Measurements from ENCODE around the gene HSPA12B. TPM values are rescaled to one million over a fixed set of nuclear protein-coding genes. Genes with fewer than 3 reads are reported as not detected.

The HSPA12B gene
- total RNA-seq, 2 donors from 2014 or later, result 3.9 to 9.4 TPM

- no peak for DNase-seq (ENCODE audit: low spot score)
- WGBS, result 62% methylated on average over 2 of the region's 2 CpGs
- H3K4me1 ChIP-seq (replicated peaks), result no peaks in the 10 kb centered on the region
- no peak overlapping the region for H3K27ac ChIP-seq
- intact Hi-C loops (cut with DNase I), result no loop called here
- TF ChIP-seq POLR2A (IDR thresholded peaks at IDR 0.05) (no peak), POLR2AphosphoS5 (IDR thresholded peaks at IDR 0.05) (no peak)
- TF ChIP-seq, protein P1, sequence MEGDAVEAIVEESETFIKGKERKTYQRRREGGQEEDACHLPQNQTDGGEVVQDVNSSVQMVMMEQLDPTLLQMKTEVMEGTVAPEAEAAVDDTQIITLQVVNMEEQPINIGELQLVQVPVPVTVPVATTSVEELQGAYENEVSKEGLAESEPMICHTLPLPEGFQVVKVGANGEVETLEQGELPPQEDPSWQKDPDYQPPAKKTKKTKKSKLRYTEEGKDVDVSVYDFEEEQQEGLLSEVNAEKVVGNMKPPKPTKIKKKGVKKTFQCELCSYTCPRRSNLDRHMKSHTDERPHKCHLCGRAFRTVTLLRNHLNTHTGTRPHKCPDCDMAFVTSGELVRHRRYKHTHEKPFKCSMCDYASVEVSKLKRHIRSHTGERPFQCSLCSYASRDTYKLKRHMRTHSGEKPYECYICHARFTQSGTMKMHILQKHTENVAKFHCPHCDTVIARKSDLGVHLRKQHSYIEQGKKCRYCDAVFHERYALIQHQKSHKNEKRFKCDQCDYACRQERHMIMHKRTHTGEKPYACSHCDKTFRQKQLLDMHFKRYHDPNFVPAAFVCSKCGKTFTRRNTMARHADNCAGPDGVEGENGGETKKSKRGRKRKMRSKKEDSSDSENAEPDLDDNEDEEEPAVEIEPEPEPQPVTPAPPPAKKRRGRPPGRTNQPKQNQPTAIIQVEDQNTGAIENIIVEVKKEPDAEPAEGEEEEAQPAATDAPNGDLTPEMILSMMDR (IDR thresholded peaks at IDR 0.05), result no peak
- H3K9me3 ChIP-seq, result no peaks in the 10 kb centered on the region
- no peaks in the 10 kb centered on the region for H3K27me3 ChIP-seq (replicated peaks; ENCODE audit: insufficient read depth)
- no peaks in the 10 kb centered on the region for H3K36me3 ChIP-seq
- H3K4me3 ChIP-seq, result no peak overlapping the region
Observed at GRCh38 chr20:3720068-3720467, 12.4 kb upstream of the HSPA12B start.

DNA sequence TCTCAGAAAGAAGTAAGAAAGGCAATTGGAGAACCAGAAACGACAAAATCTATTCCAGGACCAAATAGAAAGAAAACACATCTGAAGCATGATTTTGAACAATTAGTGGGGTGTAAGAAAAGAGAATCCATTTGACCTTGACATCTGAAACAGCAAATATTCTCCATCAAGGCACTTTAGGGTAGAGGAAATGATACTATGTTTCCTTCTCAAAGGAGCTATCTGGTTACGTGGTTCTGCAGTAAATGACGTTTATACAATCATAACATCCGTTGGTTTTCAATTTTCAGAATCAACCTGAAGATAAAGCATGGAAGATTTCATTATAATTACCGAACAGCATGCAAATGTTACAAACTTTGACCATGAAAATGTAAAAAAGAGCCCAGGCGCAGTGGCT lies 11.9 kb upstream of the HSPA12B start:
- H3K27me3 ChIP-seq (replicated peaks; ENCODE audit: insufficient read depth), result no peaks in the 10 kb centered on the region
- DNase-seq (ENCODE audit: low spot score), result no peak
- TF ChIP-seq POLR2AphosphoS5 (IDR thresholded peaks at IDR 0.05) (no peak), POLR2A (IDR thresholded peaks at IDR 0.05) (no peak)
- TF ChIP-seq, protein P1 (IDR thresholded peaks at IDR 0.05), result no peak
- no peak overlapping the region for H3K27ac ChIP-seq
- intact Hi-C loops (cut with DNase I), result no loop called here
- no peaks in the 10 kb centered on the region for H3K4me1 ChIP-seq (replicated peaks)
- 56% methylated on average over 6 of the region's 6 CpGs for WGBS
- no peak overlapping the region for H3K4me3 ChIP-seq
- no peaks in the 10 kb centered on the region for H3K9me3 ChIP-seq
- no peaks in the 10 kb centered on the region for H3K36me3 ChIP-seq

DNA sequence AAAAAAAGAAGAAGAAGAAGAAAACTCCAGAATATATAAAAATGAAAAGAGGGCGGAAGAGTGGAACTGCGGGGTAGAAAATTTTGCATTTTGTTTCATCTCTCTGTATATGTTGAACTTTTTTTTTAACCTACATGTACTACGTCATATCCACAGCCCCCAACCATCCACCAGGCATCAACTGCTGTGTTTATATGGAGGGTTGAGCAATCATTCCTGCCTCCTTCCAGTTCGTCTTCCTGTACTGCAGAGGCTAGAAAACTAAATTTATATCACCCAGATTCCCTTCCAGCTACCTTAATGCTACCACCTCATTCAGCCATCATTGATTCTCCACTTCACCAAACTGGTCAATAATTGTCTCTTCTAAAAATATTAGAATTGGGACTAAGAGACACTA lies 10.6 kb upstream of the HSPA12B start:
- Histone ChIP-seq H3K4me1 (replicated peaks) (no peaks in the 10 kb centered on the region), H3K9me3 (no peaks in the 10 kb centered on the region), H3K27ac (no peak overlapping the region), H3K27me3 (replicated peaks; ENCODE audit: insufficient read depth) (no peaks in the 10 kb centered on the region), H3K36me3 (no peaks in the 10 kb centered on the region), H3K4me3 (no peak overlapping the region)
- DNase-seq (ENCODE audit: low spot score), result no peak
- intact Hi-C loops (cut with DNase I), result no loop called here
- WGBS, result 79% methylated on average over 4 of the region's 4 CpGs
- TF ChIP-seq POLR2AphosphoS5 (IDR thresholded peaks at IDR 0.05) (no peak), POLR2A (IDR thresholded peaks at IDR 0.05) (no peak)
- TF ChIP-seq, protein P1 (IDR thresholded peaks at IDR 0.05), result no peak

GRCh38 chr20:3723284-3723683 lies 9.2 kb upstream of the HSPA12B start:
- H3K36me3 ChIP-seq, result no peaks in the 10 kb centered on the region
- intact Hi-C loops (cut with DNase I), result no loop called here
- no peak for DNase-seq (ENCODE audit: low spot score)
- no peaks in the 10 kb centered on the region for H3K4me1 ChIP-seq (replicated peaks)
- no peaks in the 10 kb centered on the region for H3K9me3 ChIP-seq
- no peak overlapping the region for H3K27ac ChIP-seq
- H3K27me3 ChIP-seq (replicated peaks; ENCODE audit: insufficient read depth), result no peaks in the 10 kb centered on the region
- 94% methylated on average over 8 of the region's 8 CpGs for WGBS
- TF ChIP-seq POLR2A (IDR thresholded peaks at IDR 0.05), result no peak
- no peak for TF ChIP-seq POLR2AphosphoS5 (IDR thresholded peaks at IDR 0.05)
- TF ChIP-seq, protein P1 (IDR thresholded peaks at IDR 0.05), result no peak
- H3K4me3 ChIP-seq, result no peak overlapping the region

GRCh38 chr20:3724356-3724755 lies 8.1 kb upstream of the HSPA12B start:
- DNase-seq (ENCODE audit: low spot score), result no peak
- Histone ChIP-seq H3K27ac (no peak overlapping the region), H3K27me3 (replicated peaks; ENCODE audit: insufficient read depth) (no peaks in the 10 kb centered on the region), H3K4me3 (no peak overlapping the region), H3K4me1 (replicated peaks) (no peaks in the 10 kb centered on the region), H3K36me3 (no peaks in the 10 kb centered on the region), H3K9me3 (no peaks in the 10 kb centered on the region)
- WGBS, result 79% methylated on average over 4 of the region's 4 CpGs
- TF ChIP-seq POLR2AphosphoS5 (IDR thresholded peaks at IDR 0.05), result no peak
- no peak for TF ChIP-seq POLR2A (IDR thresholded peaks at IDR 0.05)
- intact Hi-C loops (cut with DNase I), result no loop called here

Measured in prostate gland (tissue), 2 donors.